ENCODE results near the gene PTPRE. TPM values are rescaled to one million over a fixed set of nuclear protein-coding genes. Genes with fewer than 3 reads are reported as not detected.
A peak's percentile ranks its signal among the peaks of the same experiment; 100 is the strongest.

PTPRE gene
- total RNA-seq, 1 experiment from 2014 or later, result 0.70 TPM

DNA sequence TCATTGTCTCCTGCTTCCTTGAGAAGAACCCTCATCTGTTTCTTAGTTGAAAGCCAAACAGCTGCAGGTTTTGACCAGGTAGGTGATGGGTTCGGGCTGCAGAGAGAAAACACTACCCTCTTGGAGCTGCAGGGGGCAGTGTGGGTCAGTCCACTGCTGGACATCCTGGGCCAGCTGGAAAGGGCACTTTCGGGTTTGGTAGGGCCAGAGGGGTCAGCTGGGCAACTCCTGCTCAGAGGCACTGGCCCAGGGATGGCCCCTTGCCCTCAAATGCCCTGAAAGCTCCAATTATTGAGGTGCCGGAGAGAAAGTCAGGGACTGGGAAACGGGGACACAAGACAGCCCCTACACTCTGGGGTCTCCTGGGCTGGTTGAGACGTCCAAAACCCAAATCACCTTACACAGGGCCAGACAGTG, 128.7 kb downstream of the PTPRE start:
- Histone ChIP-seq H3K27ac (ENCODE audit: insufficient read length, low read depth, low read length) (no peak overlapping the region), H3K23ac (ENCODE audit: insufficient read length, low read depth, low read length) (no peak overlapping the region), H3K9ac (ENCODE audit: extremely low read depth, insufficient read length, low read length) (no peak overlapping the region), H3K23me2 (ENCODE audit: insufficient read length, low read depth, low read length, poor library complexity, severe bottlenecking) (peaks cover 4% of the 10 kb centered on the region), H2AK5ac (ENCODE audit: insufficient read length, low read length) (no peak overlapping the region), H3T11ph (ENCODE audit: low read length) (no peak overlapping the region), H4K91ac (ENCODE audit: insufficient read length, low read depth, low read length) (no peak overlapping the region), H2BK12ac (ENCODE audit: insufficient read length, low read depth, low read length) (no peak overlapping the region), H4K20me1 (ENCODE audit: control insufficient read depth, insufficient read depth, insufficient read length) (no peaks in the 10 kb centered on the region), H2BK5ac (ENCODE audit: insufficient read length, low read length) (no peak overlapping the region), H3K56ac (ENCODE audit: insufficient read length, low read depth, low read length) (no peak overlapping the region), H4K8ac (replicated peaks; ENCODE audit: insufficient read length, low read depth, low read length) (no peak overlapping the region), H3K79me1 (ENCODE audit: insufficient read depth, low read depth, low read length, poor library complexity, severe bottlenecking) (no peaks in the 10 kb centered on the region), H3K9me3 (ENCODE audit: control insufficient read depth, low read depth, low read length) (no peaks in the 10 kb centered on the region), H3K4me1 (ENCODE audit: insufficient read depth, low read length) (no peaks in the 10 kb centered on the region), H3K4me2 (ENCODE audit: insufficient read depth, insufficient read length, low read length) (no peak overlapping the region), H4K5ac (ENCODE audit: insufficient read length, low read depth, low read length) (no peak overlapping the region), H2BK120ac (ENCODE audit: low read depth, low read length, poor library complexity, severe bottlenecking) (no peak overlapping the region), H3K4ac (ENCODE audit: low read depth, low read length) (no peak overlapping the region), H3K18ac (ENCODE audit: insufficient read length, low read depth, low read length) (no peak overlapping the region), H2BK20ac (ENCODE audit: low read depth, low read length, poor library complexity, severe bottlenecking) (no peak overlapping the region), H3K14ac (ENCODE audit: insufficient read depth, low read length) (no peak overlapping the region), H2AFZ (ENCODE audit: low read length) (no peak overlapping the region), H3K27me3 (ENCODE audit: insufficient read depth, low read length) (no peaks in the 10 kb centered on the region), H2BK15ac (ENCODE audit: low read depth, low read length) (no peak overlapping the region; the same call in 1 of the 2 replicates), H3K79me2 (ENCODE audit: insufficient read depth, low read length) (no peaks in the 10 kb centered on the region)
- Mint-ChIP-seq H3K27ac (0 out of 7 replicates have a peak overlapping the region, but pooled peaks of 1 of the 3 experiments have one; percentile 18), H3K36me3 (ENCODE audit: insufficient read depth in 1 of 3, low read depth in 3 of 3) (no peaks in the 10 kb centered on the region), H3K27me3 (ENCODE audit: low read depth) (peaks cover 14% of the 10 kb centered on the region), H3K4me1 (peaks cover 11 to 13% of the 10 kb centered on the region in 2 experiments; a peak in 3 of 4 replicates), H3K4me3 (no peak overlapping the region), H3K9me3 (no peaks in the 10 kb centered on the region)
- DNase-seq, result peak; percentile 82
- no CpG with 5 or more reads among the region's 5 CpGs for WGBS (ENCODE audit: extremely low coverage, insufficient read length, low lambda C conversion rate)
- TF ChIP-seq, protein P1, sequence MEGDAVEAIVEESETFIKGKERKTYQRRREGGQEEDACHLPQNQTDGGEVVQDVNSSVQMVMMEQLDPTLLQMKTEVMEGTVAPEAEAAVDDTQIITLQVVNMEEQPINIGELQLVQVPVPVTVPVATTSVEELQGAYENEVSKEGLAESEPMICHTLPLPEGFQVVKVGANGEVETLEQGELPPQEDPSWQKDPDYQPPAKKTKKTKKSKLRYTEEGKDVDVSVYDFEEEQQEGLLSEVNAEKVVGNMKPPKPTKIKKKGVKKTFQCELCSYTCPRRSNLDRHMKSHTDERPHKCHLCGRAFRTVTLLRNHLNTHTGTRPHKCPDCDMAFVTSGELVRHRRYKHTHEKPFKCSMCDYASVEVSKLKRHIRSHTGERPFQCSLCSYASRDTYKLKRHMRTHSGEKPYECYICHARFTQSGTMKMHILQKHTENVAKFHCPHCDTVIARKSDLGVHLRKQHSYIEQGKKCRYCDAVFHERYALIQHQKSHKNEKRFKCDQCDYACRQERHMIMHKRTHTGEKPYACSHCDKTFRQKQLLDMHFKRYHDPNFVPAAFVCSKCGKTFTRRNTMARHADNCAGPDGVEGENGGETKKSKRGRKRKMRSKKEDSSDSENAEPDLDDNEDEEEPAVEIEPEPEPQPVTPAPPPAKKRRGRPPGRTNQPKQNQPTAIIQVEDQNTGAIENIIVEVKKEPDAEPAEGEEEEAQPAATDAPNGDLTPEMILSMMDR (conservative IDR thresholded peaks at IDR 0.05), result peak; percentile 83

Data from H9 (cell line).